ENCODE data around the gene FCMR. TPM values are rescaled to one million over a fixed set of nuclear protein-coding genes. Genes with fewer than 3 reads are reported as not detected.

FCMR gene
- total and polyA plus RNA-seq, 9 of the 15 experiments (the other 6 are each of a cell fraction or from before 2014, with no cell fraction given), result 0.11 to 0.82 (median 0.20) TPM; not detected in 5

- TF ChIP-seq RNF219 (CRISPR knock-in tag; IDR thresholded peaks at IDR 0.05), result no peak
- peak in 1 of 2 experiments; percentile 54; a peak in 1 of 4 replicates for TF ChIP-seq ETV6 (IDR thresholded peaks at IDR 0.05; ENCODE audit: borderline replicate concordance in 1 of 2, low read depth in 2 of 2, low read length in 1 of 2)
- TF ChIP-seq ETV6 (CRISPR knock-in tag; IDR thresholded peaks at IDR 0.05; ENCODE audit: borderline replicate concordance), result no peak
- TF ChIP-seq SPI1 (IDR thresholded peaks at IDR 0.05; ENCODE audit: borderline replicate concordance, low read depth, low read length), result peak; percentile 92
- no peak for TF ChIP-seq ZNF780A (CRISPR knock-in tag; IDR thresholded peaks at IDR 0.05)
- 0 out of 2 replicates have a peak, but pooled peaks have one; percentile 27 for TF ChIP-seq ATF7 (IDR thresholded peaks at IDR 0.05)
- TF ChIP-seq ZC3H11A (IDR thresholded peaks at IDR 0.05; ENCODE audit: low read depth, low read length), result no peak
- TF ChIP-seq MEF2D (tag; conservative IDR thresholded peaks at IDR 0.05; ENCODE audit: low read depth), result no peak
- TF ChIP-seq U2AF1 (optimal IDR thresholded peaks at IDR 0.05; ENCODE audit: low read depth, low read length), result no peak
- TF ChIP-seq E4F1 (CRISPR knock-in tag; IDR thresholded peaks at IDR 0.05; ENCODE audit: borderline replicate concordance), result no peak
Observed at GRCh38 chr1:206967096-206967849, 45.5 kb upstream of the FCMR start (continued).

Data from K562 (cell line).